HG02840 (cell line): ENCODE measurements around the gene NAMPT.
"Not testable (repeated sequence)": the region's sequence is repeated elsewhere in the genome, so short reads cannot be mapped to it uniquely, and the experiment has no call there.

Experiments used
- ATAC-seq: cut with Tn5 transposase; IDR thresholded peaks from one replicate; pipeline ENCODE4 v1.9.1; 2021; ENCODE audit warnings: mild to moderate bottlenecking, moderate library complexity, moderate number of reproducible peaks; ENCODE audit not compliant: unreplicated experiment, low FRiP score

NAMPT gene

DNA sequence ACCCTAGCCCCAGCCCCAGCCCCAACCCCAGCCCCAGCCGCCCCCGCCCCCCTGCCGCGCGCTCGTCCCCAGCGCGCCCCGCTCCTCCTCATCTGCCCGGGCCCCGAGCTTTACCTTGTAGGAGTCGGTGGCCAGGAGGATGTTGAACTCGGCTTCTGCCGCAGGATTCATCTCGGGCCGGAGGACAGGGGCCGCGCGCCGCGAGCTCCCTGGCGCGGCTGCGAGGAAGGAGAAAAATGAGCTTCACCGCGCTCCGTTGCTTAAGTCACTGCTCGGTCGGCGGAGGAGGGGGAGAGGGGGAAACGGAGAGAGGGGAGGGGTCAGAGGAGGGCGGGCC, at the start of gene NAMPT:
Gene NAMPT, minus strand, starts transcription at position 270 of the 337 bp plus-strand sequence. Its CDS starts 99 bp downstream, at position 171.
- no peak for ATAC-seq

- ATAC-seq, result no peak
These were observed 47.4 kb upstream of the NAMPT start for GRCh38 chr7:106332201-106332600.

- no peak for ATAC-seq
These were observed 46.8 kb upstream of the NAMPT start for GRCh38 chr7:106331441-106332175.

- no peak for ATAC-seq
These were observed 45.4 kb upstream of the NAMPT start for GRCh38 chr7:106329971-106330733.

- ATAC-seq, result no peak
These were observed 44.6 kb upstream of the NAMPT start for GRCh38 chr7:106329408-106329807.

DNA sequence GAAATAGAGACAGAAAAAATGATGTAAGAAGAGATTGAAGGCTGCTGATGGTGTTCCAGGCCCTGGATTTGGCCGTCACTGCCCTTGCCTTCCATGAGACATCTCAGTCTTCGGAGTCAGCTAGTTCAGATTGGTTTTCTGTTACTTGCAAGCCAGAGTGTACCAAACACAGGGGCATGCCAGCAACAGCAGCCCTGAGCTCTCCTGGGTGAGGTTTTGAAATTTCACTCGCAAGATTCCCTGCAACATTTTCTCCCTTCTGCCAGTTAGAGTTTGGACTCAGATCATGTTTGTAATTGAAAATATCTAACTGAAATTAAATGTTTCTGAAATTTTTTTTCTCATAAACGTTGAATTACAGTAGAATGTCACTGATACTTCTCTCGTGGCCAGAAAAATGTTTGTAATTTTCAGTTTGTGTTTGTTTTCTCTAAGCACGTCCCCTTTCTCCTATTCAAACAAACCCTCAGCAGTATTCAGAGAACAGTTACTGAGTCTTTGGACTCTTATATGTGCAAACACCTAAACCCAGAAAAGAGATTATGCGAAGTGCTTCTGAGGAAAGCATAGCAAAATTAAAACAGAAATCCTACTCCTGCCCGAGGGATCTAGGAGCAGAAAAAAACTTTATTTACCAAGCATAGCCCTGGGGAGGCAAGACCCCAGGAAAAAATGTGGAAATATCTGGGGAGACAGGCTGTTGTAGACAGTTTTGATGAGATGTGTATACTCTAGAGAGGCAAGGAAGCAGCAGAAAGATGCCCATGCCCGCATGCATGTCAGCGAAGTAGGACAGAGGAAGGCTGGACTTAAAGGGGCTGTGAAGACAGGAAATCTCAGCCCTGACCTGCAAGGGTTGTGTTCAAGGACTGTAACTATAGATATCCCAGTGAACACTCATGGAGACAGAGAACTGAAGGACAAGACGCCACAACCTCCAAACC, 43.0 kb upstream of the NAMPT start:
- no peak for ATAC-seq

GRCh38 chr7:106326594-106327537, 42.1 kb upstream of the NAMPT start:
- no peak for ATAC-seq

- not testable (repeated sequence) for ATAC-seq
These were observed 39.7 kb upstream of the NAMPT start for GRCh38 chr7:106324509-106324908.

DNA sequence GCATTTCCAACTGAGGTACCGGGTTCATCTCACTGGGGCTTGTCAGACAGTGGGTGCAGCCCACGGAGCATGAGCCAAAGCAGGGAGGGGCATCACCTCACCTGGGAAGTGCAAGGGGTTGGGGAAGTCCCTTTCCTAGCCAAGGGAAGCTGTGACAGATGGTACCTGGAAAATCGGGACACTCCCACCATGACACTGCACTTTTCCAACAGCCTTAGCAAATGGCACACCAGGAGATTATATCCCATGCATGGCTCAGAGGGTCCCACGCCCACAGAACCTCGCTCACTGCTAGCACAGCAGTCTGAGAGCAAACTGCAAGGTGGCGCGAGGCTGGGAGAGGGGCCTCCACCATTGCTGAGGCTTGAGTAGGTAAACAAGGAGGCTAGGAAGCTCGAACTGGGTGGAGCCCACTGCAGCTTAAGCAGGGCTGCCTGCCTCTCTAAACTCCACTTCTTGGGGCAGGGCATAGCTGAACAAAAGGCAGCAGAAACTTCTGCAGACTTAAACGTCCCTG, 35.5 kb upstream of the NAMPT start:
- ATAC-seq, result not testable (repeated sequence)

- no peak for ATAC-seq
These were observed 33.7 kb upstream of the NAMPT start for GRCh38 chr7:106318482-106318881.

- no peak for ATAC-seq
These were observed 33.2 kb upstream of the NAMPT start for GRCh38 chr7:106317971-106318370.

DNA sequence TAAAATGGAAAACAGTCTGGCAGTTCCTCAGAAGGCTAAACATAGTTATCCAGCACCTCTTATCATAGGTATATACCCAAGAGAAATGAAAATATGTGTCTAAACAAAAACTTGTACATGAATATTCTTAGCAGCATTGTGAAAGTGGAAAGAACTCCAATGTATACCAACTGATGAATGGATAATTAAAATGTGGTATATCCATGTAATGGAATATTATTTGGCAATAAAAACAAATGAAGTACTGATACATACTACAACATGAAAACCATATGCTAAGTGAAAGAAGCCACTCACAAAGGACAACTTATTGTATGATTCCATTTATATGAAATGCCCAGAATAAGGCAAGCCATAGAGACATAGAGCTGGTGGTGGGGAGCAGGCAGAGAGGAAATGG, 32.2 kb upstream of the NAMPT start:
- ATAC-seq, result no peak

DNA sequence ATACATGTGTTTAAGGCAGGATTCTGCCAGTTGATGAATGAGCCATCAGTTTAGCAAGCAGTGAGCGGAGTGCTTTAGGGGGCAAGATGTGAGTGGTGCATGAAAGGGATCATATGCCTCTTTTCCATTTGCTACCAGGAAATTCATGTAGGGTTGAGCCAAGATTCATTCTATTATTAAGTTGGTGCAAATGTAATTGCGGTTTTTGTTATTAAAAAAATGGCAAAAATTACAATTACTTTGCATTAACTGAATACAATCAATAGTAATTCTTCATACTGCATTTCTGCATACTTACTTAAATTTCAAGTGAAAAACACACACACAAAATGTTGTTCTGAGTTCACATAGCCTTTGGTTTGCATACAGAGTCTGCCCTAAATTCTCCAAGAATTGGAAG, 30.1 kb upstream of the NAMPT start:
- ATAC-seq, result no peak

- ATAC-seq, result no peak
These were observed 29.2 kb upstream of the NAMPT start for GRCh38 chr7:106313966-106314365.

DNA sequence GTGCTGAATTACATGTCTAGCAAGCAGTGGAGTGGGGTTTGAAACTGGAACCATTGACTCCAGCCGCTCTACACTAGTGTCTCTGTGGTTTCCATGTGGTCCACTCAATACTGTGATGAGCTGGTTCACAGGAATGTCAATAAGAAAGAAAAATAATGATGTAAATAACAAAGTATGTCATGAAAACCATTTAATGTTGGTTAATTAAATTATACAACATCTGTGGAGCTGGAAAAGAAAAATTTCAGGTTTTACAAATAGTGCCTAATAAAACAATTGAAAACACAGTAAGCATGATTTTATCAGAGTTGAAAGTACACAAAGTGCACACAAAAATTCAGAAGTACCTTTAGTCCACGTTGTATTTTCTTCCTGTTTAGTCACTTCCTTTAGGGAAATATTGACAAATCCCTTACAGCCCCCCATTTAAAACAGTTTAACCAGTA, 28.7 kb upstream of the NAMPT start:
- no peak for ATAC-seq

DNA sequence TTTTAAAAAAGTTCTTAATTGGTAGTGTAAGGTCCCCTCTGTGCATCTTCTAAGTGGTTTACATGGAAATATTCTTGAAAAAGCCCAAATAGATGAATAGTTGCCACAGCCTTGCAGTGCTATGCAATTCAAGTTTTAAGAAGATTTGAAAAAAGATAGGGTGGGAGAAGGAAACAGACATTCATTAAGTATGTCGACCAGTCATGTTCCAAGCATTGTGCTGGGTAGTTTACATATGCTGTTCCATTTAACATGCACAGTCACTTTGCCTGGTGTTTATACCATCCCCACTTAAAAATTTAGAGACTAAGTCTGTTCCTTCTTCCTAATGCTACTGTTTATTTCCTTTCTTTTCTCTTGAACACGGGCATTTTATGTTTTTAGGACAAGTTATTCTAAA, 28.1 kb upstream of the NAMPT start:
- ATAC-seq, result no peak

DNA sequence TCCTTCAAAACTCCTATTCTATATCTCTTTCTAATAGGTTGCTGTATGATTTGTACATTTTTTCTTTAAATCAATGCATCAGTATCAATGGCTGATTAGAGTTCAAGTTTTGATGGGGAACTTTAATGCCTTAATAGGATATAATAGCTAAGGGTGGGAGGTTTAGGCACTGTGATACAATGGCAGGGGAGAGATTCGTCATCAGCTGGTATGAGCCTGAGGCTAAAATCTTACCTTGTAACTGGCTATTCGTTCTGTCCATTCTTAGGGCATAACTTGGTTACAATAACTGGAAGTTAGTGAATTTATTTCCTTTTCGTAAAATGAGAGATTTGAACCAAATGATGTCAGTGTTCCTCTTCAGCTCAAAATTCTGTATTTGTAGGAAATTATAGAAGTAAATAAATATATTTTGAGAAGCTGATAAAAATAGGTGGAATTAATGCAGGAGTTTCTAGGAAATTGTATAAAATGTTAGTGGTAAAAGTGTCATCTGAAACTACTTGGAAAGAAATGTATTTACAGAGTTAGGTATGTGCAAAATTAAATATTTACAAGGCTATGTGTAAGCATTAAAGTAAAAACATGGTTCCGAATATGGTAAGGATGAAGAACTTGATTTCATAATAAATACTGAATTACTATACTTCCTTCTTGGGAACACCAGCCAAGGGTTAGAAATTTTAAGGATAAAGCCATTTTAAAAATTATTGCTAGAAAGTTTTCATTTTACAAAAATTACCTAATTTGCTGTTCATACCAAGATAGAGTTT, 27.5 kb upstream of the NAMPT start:
- ATAC-seq, result no peak

DNA sequence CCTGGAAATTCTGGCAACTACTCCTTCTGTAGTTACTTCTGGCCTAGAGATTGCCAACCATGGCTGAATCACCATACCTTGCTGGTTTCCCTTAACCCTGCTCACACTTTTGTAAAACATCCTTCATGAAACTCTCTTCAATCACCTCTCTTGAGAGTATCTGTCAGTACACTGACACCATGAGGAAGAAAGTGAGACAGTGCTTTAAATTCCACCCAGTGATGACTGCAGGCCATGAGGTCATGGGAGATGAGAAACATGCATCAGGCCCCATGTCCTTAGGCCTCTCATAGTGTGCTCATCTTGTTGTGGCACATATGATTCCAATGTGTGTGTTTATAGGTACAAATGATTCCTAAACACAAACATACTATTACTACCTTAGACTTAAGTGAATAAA, 24.6 kb upstream of the NAMPT start:
- no peak for ATAC-seq

- no peak for ATAC-seq
These were observed 21.5 kb upstream of the NAMPT start for GRCh38 chr7:106306256-106306655.
